Aorta (tissue), 5 donors: Measurements from ENCODE around the gene GLRX. TPM values are rescaled to one million over a fixed set of nuclear protein-coding genes. Genes with fewer than 3 reads are reported as not detected.

Experiments
- ATAC-seq: fragments of 200-7000 bp; cut with Tn5 transposase; one replicate; pipeline ENCODE4 v1.9.1; 2022; ENCODE audit warnings: moderate library complexity; ENCODE audit not compliant: low FRiP score
- DNase-seq, 2 donors: peaks; one replicate each; pipeline ENCODE4 v3.0.0-alpha.2; 2020
- H3K27ac ChIP-seq, 2 donors: one replicate each; pipeline ENCODE4 v1.5.1; 2013; ENCODE audit warnings: low read length in 2 of 2, mild to moderate bottlenecking in 2 of 2, moderate library complexity in 2 of 2, control low read depth in 1 of 2, inconsistent platforms in 1 of 2, low read depth in 1 of 2
- H3K27me3 ChIP-seq, 2 donors: one replicate each; pipeline ENCODE4 v1.6.1; 2013; ENCODE audit warnings: control low read depth in 1 of 2, low read length in 1 of 2, mild to moderate bottlenecking in 1 of 2, moderate library complexity in 1 of 2; ENCODE audit not compliant: insufficient read depth in 2 of 2, control insufficient read depth in 1 of 2
- H3K36me3 ChIP-seq, 2 donors: one replicate each; pipeline ENCODE4 v1.6.1; 2013; ENCODE audit warnings: control low read depth in 1 of 2, low read length in 1 of 2, mild to moderate bottlenecking in 1 of 2; ENCODE audit not compliant: insufficient read depth in 2 of 2, control insufficient read depth in 1 of 2
- H3K4me1 ChIP-seq, 2 donors: one replicate each; pipeline ENCODE4 v1.6.1; 2013; ENCODE audit warnings: low read length in 2 of 2, control low read depth in 1 of 2, mild to moderate bottlenecking in 1 of 2, moderate library complexity in 1 of 2; ENCODE audit not compliant: insufficient read depth in 2 of 2, control insufficient read depth in 1 of 2
- H3K4me3 ChIP-seq, 2 donors: one replicate each; pipeline ENCODE4 v1.5.1; 2013; ENCODE audit warnings: low read length in 2 of 2, control low read depth in 1 of 2, mild to moderate bottlenecking in 1 of 2
- H3K9me3 ChIP-seq: one replicate; pipeline ENCODE4 v1.6.1; 2013; ENCODE audit warnings: mild to moderate bottlenecking, low read length; ENCODE audit not compliant: control insufficient read depth
- WGBS, 2 donors: extraction: QIAGEN DNeasy Blood & Tissue Kit; methylation state at CpG; one replicate each; pipeline ENCODE4 v1.1.7; 2013; 5-methylcytosine and 5-hydroxymethylcytosine counted together
- intact Hi-C, 2 donors: fragments of 100-400 bp; cut with DNase I; formaldehyde crosslinking; loops; one replicate each; pipeline versions ENCODE4 v1.14.2 to v1.15.0; 2022
- polyA plus RNA-seq, 2 donors: library from polyadenylated mRNA; stranded (reverse); fragments of 200-250 nt; gene quantifications; one replicate each; pipeline ENCODE4 v1.2.3, GENCODE V29; 2013
- total RNA-seq, 2 donors: library from RNA; stranded (reverse); fragmentation: NEBNext Ultra II Directional; extraction: Animal tissue kit (Norgen Biotek cat#: 25700); gene quantifications; one replicate each; pipeline ENCODE4 v1.2.1, GENCODE V29; 2021
- donor health status: healthy with polysubstance abuse.
- donor health status: Bipolar disorder and iron deficiency.
- donor health status: DM: no; HTN: no; CAD: no.
- donor health status: DM: no; HTN: no; CAD: no.
- donor health status: DM: yes; HTN: yes; CAD: no.

GLRX gene
- total and polyA plus RNA-seq, 4 donors = 38.5 to 161 (median 56.6) TPM

GRCh38 chr5:95864456-95864855, 41.9 kb upstream of the GLRX start:
- no peaks in the 10 kb centered on the region for H3K9me3 ChIP-seq
- no peaks in the 10 kb centered on the region for H3K36me3 ChIP-seq
- ATAC-seq (no peak), DNase-seq (no peak)
- H3K27ac ChIP-seq = no peak overlapping the region
- H3K4me1 ChIP-seq = peaks cover 3% of the 10 kb centered on the region in 2 donors
- H3K27me3 ChIP-seq = no peaks in the 10 kb centered on the region
- intact Hi-C loops = loop anchor here (5.0 to 10.0 kb wide), 4 partner anchors 98 to 393 kb away; partner anchors contain the start of gene ELL2 (in 1 of the 2)
- no peak overlapping the region for H3K4me3 ChIP-seq
- 92 to 97% methylated on average over 1 of the region's 1 CpG for WGBS, 2 donors

- Histone ChIP-seq H3K27me3 (no peaks in the 10 kb centered on the region), H3K4me3 (no peak overlapping the region), H3K4me1 (peaks cover 1 to 3% of the 10 kb centered on the region in 2 donors), H3K27ac (peak overlapping the region in 1 of 2 donors; percentile 79), H3K36me3 (no peaks in the 10 kb centered on the region), H3K9me3 (no peaks in the 10 kb centered on the region)
- intact Hi-C loops = loop anchor here (5.0 to 10.0 kb wide), 4 partner anchors 99 to 394 kb away; partner anchors contain the start of gene ELL2 (in 1 of the 2)
- peak; percentile 67 for ATAC-seq
- peak in 1 of 2 donors; percentile 61 for DNase-seq
- WGBS, 2 donors = 51 to 53% methylated on average over 4 of the region's 4 CpGs
Observed at GRCh38 chr5:95863383-95863757, 40.8 kb upstream of the GLRX start.

DNA sequence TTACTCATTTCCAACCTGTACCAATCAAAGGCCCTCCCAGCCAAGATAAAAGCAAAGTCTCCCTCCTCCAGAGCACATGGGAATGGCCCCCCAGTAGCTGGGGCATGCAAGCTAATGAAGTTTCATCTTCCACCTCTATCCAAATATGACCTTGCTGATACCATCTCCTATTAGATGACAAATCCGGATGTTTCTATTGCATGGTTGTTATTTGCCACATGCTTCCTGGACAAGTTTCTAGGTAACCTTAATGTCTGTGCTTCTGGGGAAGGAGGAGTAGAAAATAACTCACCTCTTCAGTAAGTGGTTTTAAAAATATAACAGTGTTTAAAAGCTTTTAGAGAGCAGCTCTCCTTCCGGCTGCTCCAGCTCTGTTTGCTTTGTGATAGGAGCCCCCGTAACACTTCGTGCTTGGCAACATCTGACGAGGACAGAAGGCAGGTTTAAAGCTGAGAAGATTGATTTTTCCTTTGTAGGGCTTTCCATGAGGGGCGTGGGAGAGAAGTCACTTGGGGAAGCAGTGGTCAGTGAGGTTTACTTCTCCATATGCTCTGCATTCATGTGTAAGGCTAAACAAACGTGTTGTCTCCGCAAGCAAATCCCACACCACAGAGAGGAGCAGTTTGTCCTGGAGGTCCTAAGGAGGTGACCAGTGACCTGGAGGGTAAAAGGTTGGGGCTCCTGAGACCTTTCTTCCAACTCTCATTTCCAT, 40.3 kb upstream of the GLRX start:
- DNase-seq = no peak
- Histone ChIP-seq H3K27ac (peak overlapping the region; percentile 78 to 79), H3K27me3 (no peaks in the 10 kb centered on the region), H3K4me3 (no peak overlapping the region), H3K4me1 (peaks cover 3 to 5% of the 10 kb centered on the region in 2 donors), H3K36me3 (no peaks in the 10 kb centered on the region), H3K9me3 (no peaks in the 10 kb centered on the region)
- no peak for ATAC-seq
- intact Hi-C loops = loop anchor here (5.0 to 10.0 kb wide), 4 partner anchors 99 to 394 kb away; partner anchors contain the start of gene ELL2 (in 1 of the 2)
- WGBS, 2 donors = 25 to 32% methylated on average over 8 of the region's 8 CpGs

- no peaks in the 10 kb centered on the region for H3K36me3 ChIP-seq
- DNase-seq = no peak
- H3K9me3 ChIP-seq = no peaks in the 10 kb centered on the region
- peak overlapping the region; percentile 78 to 81 for H3K27ac ChIP-seq
- 62 to 65% methylated on average over 8 of the region's 8 CpGs for WGBS, 2 donors
- H3K27me3 ChIP-seq = no peaks in the 10 kb centered on the region
- ATAC-seq = no peak
- no peak overlapping the region for H3K4me3 ChIP-seq
- H3K4me1 ChIP-seq = peaks cover 1 to 7% of the 10 kb centered on the region in 2 donors
- intact Hi-C loops = loop anchor here (5.0 to 10.0 kb wide), 4 partner anchors 100 to 395 kb away; partner anchors contain the start of gene ELL2 (in 1 of the 2)
Observed at GRCh38 chr5:95861864-95862561, 39.5 kb upstream of the GLRX start.

GRCh38 chr5:95861221-95861863, 38.8 kb upstream of the GLRX start:
- Histone ChIP-seq H3K9me3 (no peaks in the 10 kb centered on the region), H3K4me3 (no peak overlapping the region), H3K27ac (peak overlapping the region; percentile 78 to 81), H3K4me1 (peaks cover 0 to 7% of the 10 kb centered on the region in 2 donors), H3K36me3 (no peaks in the 10 kb centered on the region), H3K27me3 (no peaks in the 10 kb centered on the region)
- WGBS, 2 donors = 38 to 43% methylated on average over 14 of the region's 14 CpGs
- DNase-seq (peak in 1 of 2 donors; percentile 87), ATAC-seq (no peak)
- intact Hi-C loops = loop anchor here (5.0 to 10.0 kb wide), 4 partner anchors 101 to 396 kb away; partner anchors contain the start of gene ELL2 (in 1 of the 2)

DNA sequence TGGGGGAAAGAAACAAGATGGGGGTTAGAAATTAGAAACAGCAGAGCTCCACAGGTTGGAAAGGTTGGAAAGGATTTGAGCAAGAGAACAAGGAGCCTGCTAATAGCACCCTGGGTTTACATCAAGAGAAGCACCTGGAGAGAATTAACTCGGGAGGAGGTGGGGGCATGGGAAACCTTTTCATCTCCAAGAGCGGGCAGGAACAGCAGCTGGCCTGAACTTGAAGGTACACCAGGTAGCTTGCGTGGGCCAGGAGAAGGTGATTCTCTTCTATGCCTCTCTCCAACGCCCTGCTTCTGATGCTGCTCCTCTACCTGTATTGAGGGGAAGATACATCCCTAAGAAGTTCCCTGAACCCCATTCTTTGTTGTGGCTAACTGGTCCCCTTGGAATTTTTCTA, 37.1 kb upstream of the GLRX start:
- Histone ChIP-seq H3K36me3 (no peaks in the 10 kb centered on the region), H3K27me3 (no peaks in the 10 kb centered on the region), H3K9me3 (no peaks in the 10 kb centered on the region), H3K4me1 (peaks cover 0 to 7% of the 10 kb centered on the region in 2 donors), H3K27ac (peak overlapping the region; percentile 18 to 58), H3K4me3 (no peak overlapping the region)
- no peak for ATAC-seq
- DNase-seq = no peak
- WGBS, 2 donors = 98 to 100% methylated on average over 4 of the region's 4 CpGs
- intact Hi-C loops = loop anchor here (2.0 to 10.0 kb wide), 7 partner anchors 101 to 743 kb away; partner anchors contain the start of gene ELL2 (in 2 of the 2)

- H3K27ac ChIP-seq = peak overlapping the region; percentile 47 to 100
- WGBS, 2 donors = 3% methylated on average over 28 of the region's 28 CpGs
- peak overlapping the region; percentile 9 to 27 for H3K4me3 ChIP-seq
- H3K36me3 ChIP-seq = no peaks in the 10 kb centered on the region
- ATAC-seq (peak; percentile 95), DNase-seq (peak; percentile 97 to 98)
- no peaks in the 10 kb centered on the region for H3K9me3 ChIP-seq
- peaks cover 0 to 7% of the 10 kb centered on the region in 2 donors for H3K4me1 ChIP-seq
- intact Hi-C loops = loop anchor here (1.0 to 5.0 kb wide), 4 partner anchors 102 to 743 kb away; partner anchors contain the start of gene ELL2 (in 1 of the 2)
- H3K27me3 ChIP-seq = no peaks in the 10 kb centered on the region
Observed at GRCh38 chr5:95858661-95859595, 36.4 kb upstream of the GLRX start.
